Endothelial cell of umbilical vein (primary cell): Measurements from ENCODE around the gene ZFR2. TPM values are rescaled to one million over a fixed set of nuclear protein-coding genes. Genes with fewer than 3 reads are reported as not detected.

Experiments
- BruUV-seq: library from RNA; stranded (reverse); fragments of 400-500 nt; replicated peaks from 2 replicates; lab custom pipeline; 2021; lab: Mats Ljungman, UMichigan
- CTCF ChIA-PET: fragments of 300-600, 350-600 bp; sonication (Branson Sonifier 250); formaldehyde crosslinking; loops from one replicate; lab custom pipeline; 2021; ENCODE audit warnings: antibody characterized with exemption, inconsistent platforms; lab: Charles Lee
- POLR2A ChIA-PET: fragments of 300-600, 350-600 bp; sonication (Branson Sonifier 250); formaldehyde crosslinking; loops from one replicate; lab custom pipeline; 2021; ENCODE audit warnings: antibody characterized with exemption, inconsistent platforms; lab: Charles Lee
- DNase-seq: peaks from one replicate; pipeline ENCODE4 v3.0.0-alpha.2; 2011; ENCODE audit warnings: low read depth, low spot score
- FAIRE-seq: peaks from 2 replicates; lab custom pipeline; 2011; peaks lifted over from hg19 to GRCh38; lab: Jason Lieb, UNC
- H2AFZ ChIP-seq: 2 replicates; pipeline ENCODE4 v1.6.0; 2012; ENCODE audit warnings: low read depth, low read length, control low read depth, inconsistent platforms
- H3K27ac ChIP-seq: 2 replicates; pipeline ENCODE4 v1.5.1; 2011; ENCODE audit warnings: low read depth, mild to moderate bottlenecking, control low read depth, low read length, moderate library complexity; ENCODE audit not compliant: insufficient read depth
- H3K27me3 ChIP-seq, 2 experiments: 2 replicates each; pipeline versions ENCODE4 v1.6.0 to v1.6.1; 2011; ENCODE audit warnings: low read length in 2 of 2, mixed read lengths in 1 of 2; ENCODE audit not compliant: control insufficient read depth in 2 of 2, insufficient read depth in 2 of 2
- H3K36me3 ChIP-seq, 2 experiments: 2 replicates in 1 of 2; 3 replicates in 1 of 2; pipeline ENCODE4 v1.5.1; 2011; ENCODE audit warnings: low read length in 2 of 2, mild to moderate bottlenecking in 1 of 2, moderate library complexity in 1 of 2; ENCODE audit not compliant: control insufficient read depth in 2 of 2, insufficient read depth in 2 of 2; ENCODE audit errors: extremely low read depth in 1 of 2
- H3K4me1 ChIP-seq: 3 replicates; pipeline ENCODE4 v1.5.1; 2011; ENCODE audit warnings: mild to moderate bottlenecking, low read length; ENCODE audit not compliant: control insufficient read depth, insufficient read depth; ENCODE audit errors: extremely low read depth
- H3K4me2 ChIP-seq: 2 replicates; pipeline ENCODE4 v1.6.1; 2011; ENCODE audit warnings: low read length, control low read depth, mixed read lengths; ENCODE audit not compliant: insufficient read depth
- H3K4me3 ChIP-seq, 3 experiments: fragments of 200-600 bp in 1 of 3; sonication (generic), shearing (Covaris generic) in 1 of 3; replicated peaks in 1 of 3; 2 replicates each; pipeline ENCODE4 v1.5.1; 2011 to 2016; ENCODE audit warnings: control low read depth in 3 of 3, low read length in 3 of 3, mild to moderate bottlenecking in 2 of 3, inconsistent platforms in 1 of 3, low read depth in 1 of 3, moderate library complexity in 1 of 3; ENCODE audit not compliant: insufficient read depth in 1 of 3
- H3K79me2 ChIP-seq: 2 replicates; pipeline ENCODE4 v1.6.0; 2012; ENCODE audit warnings: low read length, inconsistent platforms; ENCODE audit not compliant: control insufficient read depth, insufficient read depth
- H3K9ac ChIP-seq: replicated peaks from 2 replicates; pipeline ENCODE3; 2011; ENCODE audit warnings: low read length, control low read depth; ENCODE audit not compliant: insufficient read depth; ENCODE audit errors: extremely low read depth
- H3K9me1 ChIP-seq: replicated peaks from 3 replicates; pipeline ENCODE4 v1.6.0; 2011; ENCODE audit warnings: mild to moderate bottlenecking, low read length; ENCODE audit not compliant: control insufficient read depth, insufficient read depth; ENCODE audit errors: extremely low read depth
- H3K9me3 ChIP-seq: replicated peaks from 2 replicates; pipeline ENCODE4 v1.5.1; 2012; ENCODE audit warnings: low read length, inconsistent platforms; ENCODE audit not compliant: control insufficient read depth, insufficient read depth
- H4K20me1 ChIP-seq: replicated peaks from 2 replicates; pipeline ENCODE3; 2011; ENCODE audit warnings: mild to moderate bottlenecking, low read length; ENCODE audit not compliant: control insufficient read depth, insufficient read depth; ENCODE audit errors: extremely low read depth
- CTCF ChIP-seq, 2 donors: IDR thresholded peaks; 1 replicate in 1 of 2; 2 replicates in 1 of 2; pipeline ENCODE4 v1.5.1; 2011; ENCODE audit warnings: low read length in 2 of 2, mild to moderate bottlenecking in 2 of 2, moderate library complexity in 2 of 2, control low read depth in 1 of 2, inconsistent platforms in 1 of 2, low read depth in 1 of 2; ENCODE audit not compliant: insufficient read depth in 1 of 2; ENCODE audit errors: extremely low read depth in 1 of 2
- EZH2 ChIP-seq: IDR thresholded peaks from 2 replicates; pipeline ENCODE4 v1.6.1; 2012; ENCODE audit warnings: borderline replicate concordance, low read depth, mild to moderate bottlenecking, moderate library complexity, low read length, inconsistent platforms; ENCODE audit not compliant: severe bottlenecking
- FOS ChIP-seq: IDR thresholded peaks from 2 replicates; pipeline ENCODE4 v1.6.1; 2011; ENCODE audit warnings: mild to moderate bottlenecking, low read length, moderate library complexity, borderline replicate concordance; ENCODE audit not compliant: insufficient read depth
- GATA2 ChIP-seq: IDR thresholded peaks from 2 replicates; pipeline ENCODE4 v1.7.0; 2011; ENCODE audit warnings: low read depth, mild to moderate bottlenecking, moderate library complexity, mixed read lengths, low read length; ENCODE audit not compliant: insufficient read length, insufficient read depth
- JUN ChIP-seq: IDR thresholded peaks from 2 replicates; pipeline ENCODE4 v1.6.1; 2011; ENCODE audit warnings: borderline replicate concordance, low read depth; ENCODE audit not compliant: insufficient read length, insufficient read depth
- MAX ChIP-seq: IDR thresholded peaks from 2 replicates; pipeline ENCODE4 v1.6.1; 2011; ENCODE audit not compliant: insufficient read depth, insufficient read length
- MYC ChIP-seq: IDR thresholded peaks from one replicate; pipeline ENCODE4 v1.6.1; 2011; ENCODE audit warnings: mild to moderate bottlenecking, low read depth, low read length
- POLR2A ChIP-seq: IDR thresholded peaks from 2 replicates; pipeline ENCODE4 v1.6.1; 2012; ENCODE audit warnings: low read depth, mild to moderate bottlenecking, control low read depth, low read length
- POLR2AphosphoS5 ChIP-seq: IDR thresholded peaks from 2 replicates; pipeline ENCODE4 v1.6.1; 2012; ENCODE audit warnings: low read depth, mild to moderate bottlenecking, control low read depth, low read length, moderate library complexity; ENCODE audit not compliant: insufficient read depth
- dilution Hi-C: fragments of 300-500 bp; cut with MboI; formaldehyde crosslinking; loops from one replicate; pipeline ENCODE4 v1.15.0; 2019; ENCODE audit warnings: low sequenced_read_pairs; ENCODE audit not compliant: extremely low pct_ligation_motif_present
- intact Hi-C: fragments of 100-400 bp; cut with micrococcal nuclease; formaldehyde crosslinking; loops from one replicate; pipeline ENCODE4 v1.10.0; 2022
- polyA plus RNA-seq, 4 experiments: library from polyadenylated mRNA; depleted of rRNA in 3 of 4; stranded (reverse) in 3 of 4; unstranded in 1 of 4; fragments of >200 nt; gene quantifications; 2 replicates each; pipeline versions ENCODE4 v1.2.1 to v1.2.3, GENCODE V29; 2011 to 2012; ENCODE audit warnings: missing spikeins in 1 of 4
- total RNA-seq: library from RNA; stranded (reverse); gene quantifications from 2 replicates; pipeline ENCODE4 v1.2.3, GENCODE V29; 2021

ZFR2 gene
- total and polyA plus RNA-seq, 2 donors (not counting 3 experiments of a cell fraction or from before 2014, with no cell fraction given): not detected

DNA sequence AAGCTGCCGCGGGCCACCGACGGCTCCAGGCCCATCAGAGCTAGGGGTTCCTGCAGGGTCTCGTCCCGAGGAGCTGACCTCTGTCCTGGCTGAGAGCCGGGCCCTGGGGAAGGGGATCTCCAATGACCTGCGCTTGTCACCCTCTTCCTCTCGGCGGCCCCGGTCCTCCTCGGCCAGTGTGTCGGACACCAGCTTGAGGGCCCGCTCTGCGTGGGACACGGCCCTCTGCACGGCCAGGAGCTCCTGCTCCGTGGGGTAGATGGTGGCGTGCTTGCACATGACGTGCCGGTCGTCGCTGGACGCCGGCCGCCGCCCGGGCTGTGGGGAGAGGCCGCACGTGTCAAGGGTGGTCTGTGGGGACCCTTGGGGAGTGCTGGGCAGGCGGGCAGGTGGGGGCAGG, 49.9 kb downstream of the ZFR2 start:
- Histone ChIP-seq H3K9me3 (no peaks in the 10 kb centered on the region), H3K9ac (no peak overlapping the region), H3K4me3 (no peak overlapping the region), H3K4me1 (no peaks in the 10 kb centered on the region), H3K27me3 (no peaks in the 10 kb centered on the region), H2AFZ (no peak overlapping the region), H4K20me1 (no peaks in the 10 kb centered on the region), H3K79me2 (no peaks in the 10 kb centered on the region), H3K4me2 (no peak overlapping the region), H3K27ac (no peak overlapping the region), H3K36me3 (no peaks in the 10 kb centered on the region), H3K9me1 (no peaks in the 10 kb centered on the region)
- intact Hi-C loops (no loop called here), dilution Hi-C loops (no loop called here)
- ChIA-PET POLR2A (no interaction called here), CTCF (interaction anchor here (0.7 to 2.3 kb wide), 4 partner anchors 12 to 34 kb away, joined by 3 to 5 read pairs (median 3); no protein-coding TSS in a partner anchor)
- DNase-seq: no peak
- no peak for FAIRE-seq
- BruUV-seq: no TSS peak
- TF ChIP-seq CTCF (IDR thresholded peaks at IDR 0.05; ENCODE audit: extremely low read depth in 1 of 2, insufficient read depth in 1 of 2, low read depth in 1 of 2, low read length in 2 of 2): no peak
- no peak for TF ChIP-seq MYC
- TF ChIP-seq FOS: no peak
- TF ChIP-seq GATA2: no peak
- TF ChIP-seq POLR2A: no peak
- TF ChIP-seq MAX: no peak
- no peak for TF ChIP-seq EZH2
- no peak for TF ChIP-seq POLR2AphosphoS5
- no peak for TF ChIP-seq JUN
